ENCODE results near the gene GSS. TPM values are rescaled to one million over a fixed set of nuclear protein-coding genes. Genes with fewer than 3 reads are reported as not detected.
"Not testable (repeated sequence)": the region's sequence is repeated elsewhere in the genome, so short reads cannot be mapped to it uniquely, and the experiment has no call there.

GSS gene
- total RNA-seq, 1 experiment from 2014 or later = 131 TPM

GRCh38 chr20:34883087-34883688 lies 72.4 kb downstream of the GSS start:
- peaks cover 43% of the 10 kb centered on the region for H3K36me3 ChIP-seq (ENCODE audit: low read depth)
- peaks cover 12% of the 10 kb centered on the region for H3F3A ChIP-seq (ENCODE audit: insufficient read depth, low read depth)
- peaks cover 18% of the 10 kb centered on the region for H3K4me1 ChIP-seq (replicated peaks; ENCODE audit: insufficient read depth)
- intact Hi-C loops (cut with micrococcal nuclease; ENCODE audit: unreplicated experiment) = no loop called here
- H3K9me3 ChIP-seq (ENCODE audit: insufficient read depth, low read depth) = no peaks in the 10 kb centered on the region
- TF ChIP-seq EZH2 (IDR thresholded peaks at IDR 0.05; ENCODE audit: low read depth) (no peak), CTCF (conservative IDR thresholded peaks at IDR 0.05) (no peak)
- peak in 1 of 2 experiments; percentile 48 for DNase-seq
- CTCF ChIA-PET = no interaction called here
- no peaks in the 10 kb centered on the region for H3K9me2 ChIP-seq (ENCODE audit: insufficient read depth)
- no peak overlapping the region for H3K4me3 ChIP-seq
- H4K20me1 ChIP-seq (ENCODE audit: insufficient read depth) = peaks cover 23% of the 10 kb centered on the region; the same call in 1 of the 2 replicates
- H3K27me3 ChIP-seq (ENCODE audit: insufficient read depth, low read depth) = no peaks in the 10 kb centered on the region
- H2AFZ ChIP-seq = no peak overlapping the region
- H3K27ac ChIP-seq = no peak overlapping the region
- no peak overlapping the region for H3K4me2 ChIP-seq
- no TSS peak for BruUV-seq (replicated peaks)
- peaks cover 39% of the 10 kb centered on the region for H3K79me2 ChIP-seq (ENCODE audit: low read depth)
- POLR2A ChIA-PET (ENCODE audit: unreplicated experiment) = no interaction called here

- no peak for DNase-seq
- CTCF ChIA-PET = no interaction called here
- Histone ChIP-seq H4K20me1 (ENCODE audit: insufficient read depth) (peaks cover 24% of the 10 kb centered on the region; the same call in 1 of the 2 replicates), H3K36me3 (ENCODE audit: low read depth) (peaks cover 31% of the 10 kb centered on the region), H3K9me2 (ENCODE audit: insufficient read depth) (no peaks in the 10 kb centered on the region), H2AFZ (no peak overlapping the region), H3K27ac (no peak overlapping the region), H3K27me3 (ENCODE audit: insufficient read depth, low read depth) (no peaks in the 10 kb centered on the region), H3K79me2 (ENCODE audit: low read depth) (peaks cover 44% of the 10 kb centered on the region), H3K4me2 (no peak overlapping the region), H3K4me1 (replicated peaks; ENCODE audit: insufficient read depth) (peaks cover 24% of the 10 kb centered on the region), H3K9me3 (ENCODE audit: insufficient read depth, low read depth) (no peaks in the 10 kb centered on the region), H3F3A (ENCODE audit: insufficient read depth, low read depth) (peaks cover 8% of the 10 kb centered on the region), H3K4me3 (no peak overlapping the region)
- no TSS peak for BruUV-seq (replicated peaks)
- intact Hi-C loops (cut with micrococcal nuclease; ENCODE audit: unreplicated experiment) = no loop called here
- TF ChIP-seq CTCF (conservative IDR thresholded peaks at IDR 0.05) = no peak
- no peak for TF ChIP-seq EZH2 (IDR thresholded peaks at IDR 0.05; ENCODE audit: low read depth)
- POLR2A ChIA-PET (ENCODE audit: unreplicated experiment) = interaction anchor here (0.6 kb wide), 1 partner anchor 50 kb away, joined by 8 read pairs; no protein-coding TSS in a partner anchor
Observed at GRCh38 chr20:34881689-34882088, 73.9 kb downstream of the GSS start.

- H2AFZ ChIP-seq; BruUV-seq (replicated peaks); H3F3A ChIP-seq (ENCODE audit: insufficient read depth, low read depth); intact Hi-C loops (cut with micrococcal nuclease; ENCODE audit: unreplicated experiment); H3K9me3 ChIP-seq (ENCODE audit: insufficient read depth, low read depth); H3K9me2 ChIP-seq (ENCODE audit: insufficient read depth); DNase-seq; H3K4me3 ChIP-seq; H3K4me2 ChIP-seq; H3K27ac ChIP-seq; H3K27me3 ChIP-seq (ENCODE audit: insufficient read depth, low read depth): not testable (repeated sequence)
- CTCF ChIA-PET = interaction anchor here (0.6 kb wide), 2 partner anchors 33 to 164 kb away, joined by 4 to 13 read pairs; no protein-coding TSS in a partner anchor
- Histone ChIP-seq H4K20me1 (ENCODE audit: insufficient read depth) (peaks cover 24% of the 10 kb centered on the region; the same call in 1 of the 2 replicates), H3K36me3 (ENCODE audit: low read depth) (peaks cover 29% of the 10 kb centered on the region), H3K79me2 (ENCODE audit: low read depth) (peaks cover 44% of the 10 kb centered on the region), H3K4me1 (replicated peaks; ENCODE audit: insufficient read depth) (peaks cover 24% of the 10 kb centered on the region)
- POLR2A ChIA-PET (ENCODE audit: unreplicated experiment) = interaction anchor here (0.6 kb wide), 1 partner anchor 9 kb away, joined by 6 read pairs; no protein-coding TSS in a partner anchor
Observed at GRCh38 chr20:34880971-34881370, 74.6 kb downstream of the GSS start.
